ENCODE results near the gene ADAMTSL3. TPM values are rescaled to one million over a fixed set of nuclear protein-coding genes. Genes with fewer than 3 reads are reported as not detected.

ADAMTSL3 gene
- total and polyA plus RNA-seq, 2 experiments from 2014 or later, result 0.61 to 0.87 TPM

DNA sequence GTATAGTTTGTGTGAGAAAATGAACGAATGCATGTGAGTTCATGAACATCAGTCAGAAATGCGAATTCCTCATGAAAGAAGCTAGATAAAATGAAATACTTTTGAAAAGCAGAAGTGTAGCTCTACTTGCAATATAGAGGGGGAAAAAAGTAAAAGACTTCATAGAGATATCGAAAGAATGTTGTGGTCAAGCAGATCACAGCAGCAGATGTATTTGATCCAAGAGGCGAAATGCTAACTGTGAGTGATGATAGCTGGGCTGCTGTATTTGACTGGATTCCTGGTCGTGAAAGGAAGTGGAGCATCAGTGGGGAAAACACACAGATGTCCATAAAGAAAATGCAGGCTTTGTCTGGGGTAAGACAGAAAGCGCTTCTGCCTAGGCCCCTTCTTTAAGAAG is 112.4 kb downstream of the ADAMTSL3 start:
- H3K79me2 ChIP-seq (replicated peaks; ENCODE audit: insufficient read depth), result no peaks in the 10 kb centered on the region
- no peaks in the 10 kb centered on the region for H3K36me3 ChIP-seq (ENCODE audit: insufficient read depth)
- H3K4me2 ChIP-seq, result no peak overlapping the region
- Mint-ChIP-seq H3K4me1 (no peaks in the 10 kb centered on the region), H3K27me3 (ENCODE audit: insufficient read depth, low read depth, poor library complexity) (peaks cover 2% of the 10 kb centered on the region), H3K4me3 (no peak overlapping the region), H3K27ac (no peak overlapping the region), H3K9me3 (no peaks in the 10 kb centered on the region; the same call in 2 of the 3 replicates), H3K36me3 (ENCODE audit: low read depth) (no peaks in the 10 kb centered on the region)
- TF ChIP-seq CTCF (conservative IDR thresholded peaks at IDR 0.05; ENCODE audit: low read depth in 2 of 2), result no peak
- TF ChIP-seq ETS1 (IDR thresholded peaks at IDR 0.05), result no peak
- TF ChIP-seq STAT1 (IDR thresholded peaks at IDR 0.05; ENCODE audit: unreplicated experiment), result no peak
- TF ChIP-seq EZH2 (IDR thresholded peaks at IDR 0.05; ENCODE audit: low read depth, unreplicated experiment), result no peak
- no peak for TF ChIP-seq NANOG (IDR thresholded peaks at IDR 0.05; ENCODE audit: borderline replicate concordance)
- TF ChIP-seq, protein P1, sequence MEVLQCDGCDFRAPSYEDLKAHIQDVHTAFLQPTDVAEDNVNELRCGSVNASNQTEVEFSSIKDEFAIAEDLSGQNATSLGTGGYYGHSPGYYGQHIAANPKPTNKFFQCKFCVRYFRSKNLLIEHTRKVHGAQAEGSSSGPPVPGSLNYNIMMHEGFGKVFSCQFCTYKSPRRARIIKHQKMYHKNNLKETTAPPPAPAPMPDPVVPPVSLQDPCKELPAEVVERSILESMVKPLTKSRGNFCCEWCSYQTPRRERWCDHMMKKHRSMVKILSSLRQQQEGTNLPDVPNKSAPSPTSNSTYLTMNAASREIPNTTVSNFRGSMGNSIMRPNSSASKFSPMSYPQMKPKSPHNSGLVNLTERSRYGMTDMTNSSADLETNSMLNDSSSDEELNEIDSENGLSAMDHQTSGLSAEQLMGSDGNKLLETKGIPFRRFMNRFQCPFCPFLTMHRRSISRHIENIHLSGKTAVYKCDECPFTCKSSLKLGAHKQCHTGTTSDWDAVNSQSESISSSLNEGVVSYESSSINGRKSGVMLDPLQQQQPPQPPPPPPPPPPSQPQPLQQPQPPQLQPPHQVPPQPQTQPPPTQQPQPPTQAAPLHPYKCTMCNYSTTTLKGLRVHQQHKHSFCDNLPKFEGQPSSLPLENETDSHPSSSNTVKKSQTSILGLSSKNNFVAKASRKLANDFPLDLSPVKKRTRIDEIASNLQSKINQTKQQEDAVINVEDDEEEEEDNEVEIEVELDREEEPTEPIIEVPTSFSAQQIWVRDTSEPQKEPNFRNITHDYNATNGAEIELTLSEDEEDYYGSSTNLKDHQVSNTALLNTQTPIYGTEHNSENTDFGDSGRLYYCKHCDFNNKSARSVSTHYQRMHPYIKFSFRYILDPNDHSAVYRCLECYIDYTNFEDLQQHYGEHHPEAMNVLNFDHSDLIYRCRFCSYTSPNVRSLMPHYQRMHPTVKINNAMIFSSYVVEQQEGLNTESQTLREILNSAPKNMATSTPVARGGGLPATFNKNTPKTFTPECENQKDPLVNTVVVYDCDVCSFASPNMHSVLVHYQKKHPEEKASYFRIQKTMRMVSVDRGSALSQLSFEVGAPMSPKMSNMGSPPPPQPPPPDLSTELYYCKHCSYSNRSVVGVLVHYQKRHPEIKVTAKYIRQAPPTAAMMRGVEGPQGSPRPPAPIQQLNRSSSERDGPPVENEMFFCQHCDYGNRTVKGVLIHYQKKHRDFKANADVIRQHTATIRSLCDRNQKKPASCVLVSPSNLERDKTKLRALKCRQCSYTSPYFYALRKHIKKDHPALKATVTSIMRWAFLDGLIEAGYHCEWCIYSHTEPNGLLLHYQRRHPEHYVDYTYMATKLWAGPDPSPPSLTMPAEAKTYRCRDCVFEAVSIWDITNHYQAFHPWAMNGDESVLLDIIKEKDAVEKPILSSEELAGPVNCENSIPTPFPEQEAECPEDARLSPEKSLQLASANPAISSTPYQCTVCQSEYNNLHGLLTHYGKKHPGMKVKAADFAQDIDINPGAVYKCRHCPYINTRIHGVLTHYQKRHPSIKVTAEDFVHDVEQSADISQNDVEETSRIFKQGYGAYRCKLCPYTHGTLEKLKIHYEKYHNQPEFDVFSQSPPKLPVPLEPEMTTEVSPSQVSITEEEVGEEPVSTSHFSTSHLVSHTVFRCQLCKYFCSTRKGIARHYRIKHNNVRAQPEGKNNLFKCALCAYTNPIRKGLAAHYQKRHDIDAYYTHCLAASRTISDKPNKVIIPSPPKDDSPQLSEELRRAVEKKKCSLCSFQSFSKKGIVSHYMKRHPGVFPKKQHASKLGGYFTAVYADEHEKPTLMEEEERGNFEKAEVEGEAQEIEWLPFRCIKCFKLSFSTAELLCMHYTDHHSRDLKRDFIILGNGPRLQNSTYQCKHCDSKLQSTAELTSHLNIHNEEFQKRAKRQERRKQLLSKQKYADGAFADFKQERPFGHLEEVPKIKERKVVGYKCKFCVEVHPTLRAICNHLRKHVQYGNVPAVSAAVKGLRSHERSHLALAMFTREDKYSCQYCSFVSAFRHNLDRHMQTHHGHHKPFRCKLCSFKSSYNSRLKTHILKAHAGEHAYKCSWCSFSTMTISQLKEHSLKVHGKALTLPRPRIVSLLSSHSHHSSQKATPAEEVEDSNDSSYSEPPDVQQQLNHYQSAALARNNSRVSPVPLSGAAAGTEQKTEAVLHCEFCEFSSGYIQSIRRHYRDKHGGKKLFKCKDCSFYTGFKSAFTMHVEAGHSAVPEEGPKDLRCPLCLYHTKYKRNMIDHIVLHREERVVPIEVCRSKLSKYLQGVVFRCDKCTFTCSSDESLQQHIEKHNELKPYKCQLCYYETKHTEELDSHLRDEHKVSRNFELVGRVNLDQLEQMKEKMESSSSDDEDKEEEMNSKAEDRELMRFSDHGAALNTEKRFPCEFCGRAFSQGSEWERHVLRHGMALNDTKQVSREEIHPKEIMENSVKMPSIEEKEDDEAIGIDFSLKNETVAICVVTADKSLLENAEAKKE (CRISPR knock-in tag; IDR thresholded peaks at IDR 0.05), result no peak
- TF ChIP-seq EZH2phosphoT487 (IDR thresholded peaks at IDR 0.05; ENCODE audit: unreplicated experiment), result no peak
- no peak for TF ChIP-seq CREB1 (CRISPR knock-in tag; IDR thresholded peaks at IDR 0.05; ENCODE audit: low read depth)
- no peak for TF ChIP-seq ZNF114 (CRISPR knock-in tag; IDR thresholded peaks at IDR 0.05)
- no peak for TF ChIP-seq REST (IDR thresholded peaks at IDR 0.05; ENCODE audit: unreplicated experiment)
- TF ChIP-seq POLR2AphosphoS5 (IDR thresholded peaks at IDR 0.05; ENCODE audit: low read depth), result no peak
- TF ChIP-seq JUNB (IDR thresholded peaks at IDR 0.05; ENCODE audit: unreplicated experiment), result no peak
- no peak for TF ChIP-seq ZNF331 (CRISPR knock-in tag; IDR thresholded peaks at IDR 0.05; ENCODE audit: low read depth)
- H3K27me3 ChIP-seq (ENCODE audit: insufficient read depth), result no peaks in the 10 kb centered on the region
- H3K9me2 ChIP-seq (ENCODE audit: insufficient read depth), result no peaks in the 10 kb centered on the region
- no peak overlapping the region for H2AFZ ChIP-seq
- ATAC-seq (no peak), DNase-seq (ENCODE audit: low spot score) (no peak)
- H4K20me1 ChIP-seq (replicated peaks; ENCODE audit: insufficient read depth), result no peaks in the 10 kb centered on the region
- no peaks in the 10 kb centered on the region for H3K4me1 ChIP-seq (ENCODE audit: insufficient read depth)
- no peak overlapping the region for H3K27ac ChIP-seq (ENCODE audit: low read depth)
- no peaks in the 10 kb centered on the region for H3F3A ChIP-seq (replicated peaks; ENCODE audit: low read depth)
- no peak overlapping the region for H3K4me3 ChIP-seq
